Karpas-422 (cell line): ENCODE measurements around the gene ZNF346. TPM values are rescaled to one million over a fixed set of nuclear protein-coding genes. Genes with fewer than 3 reads are reported as not detected.
A peak's percentile ranks its signal among the peaks of the same experiment; 100 is the strongest.

Source experiments
- DNase-seq: peaks from one replicate; pipeline ENCODE4 v3.0.0-alpha.2; 2015
- H2AFZ ChIP-seq: fragments of 200-600 bp; sonication (generic); 2 replicates; pipeline ENCODE4 v1.6.1; 2014; ENCODE audit warnings: antibody characterized with exemption, low read length, mixed read lengths
- H3K27ac ChIP-seq: fragments of 200-600 bp; sonication (generic); 2 replicates; pipeline ENCODE4 v1.5.1; 2014; ENCODE audit warnings: mild to moderate bottlenecking, low read length, moderate library complexity
- H3K27me3 ChIP-seq: fragments of 200-600 bp; sonication (generic); 2 replicates; pipeline ENCODE4 v1.6.1; 2014; ENCODE audit warnings: low read length, mixed read lengths
- H3K36me3 ChIP-seq: fragments of 200-600 bp; sonication (generic); 2 replicates; pipeline ENCODE4 v1.6.1; 2014; ENCODE audit warnings: low read length, mixed read lengths; ENCODE audit not compliant: insufficient read depth
- H3K4me1 ChIP-seq: fragments of 200-600 bp; sonication (generic); 2 replicates; pipeline ENCODE4 v1.6.1; 2014; ENCODE audit warnings: mild to moderate bottlenecking, low read length, mixed read lengths
- H3K4me2 ChIP-seq: fragments of 200-600 bp; sonication (generic); 2 replicates; pipeline ENCODE4 v1.6.1; 2014; ENCODE audit warnings: low read length, low read depth, mild to moderate bottlenecking; ENCODE audit not compliant: poor library complexity, severe bottlenecking
- H3K4me3 ChIP-seq: fragments of 200-600 bp; sonication (generic); 2 replicates; pipeline ENCODE4 v1.5.1; 2014; ENCODE audit warnings: mild to moderate bottlenecking, antibody characterized with exemption, low read length, mixed read lengths
- H3K79me2 ChIP-seq: fragments of 200-600 bp; sonication (generic); 2 replicates; pipeline ENCODE4 v1.6.1; 2014; ENCODE audit warnings: mild to moderate bottlenecking, low read length, mixed read lengths
- H3K9ac ChIP-seq: fragments of 200-600 bp; sonication (generic); 2 replicates; pipeline ENCODE4 v1.6.0; 2014; ENCODE audit warnings: low read length
- H3K9me2 ChIP-seq: fragments of 200-600 bp; sonication (generic), shearing (Covaris generic); replicated peaks from 2 replicates; pipeline ENCODE4 v1.6.0; 2014; ENCODE audit warnings: mild to moderate bottlenecking, low read length, moderate library complexity; ENCODE audit not compliant: insufficient read depth
- H3K9me3 ChIP-seq: fragments of 300-700, 200-600 bp; sonication (generic); 2 replicates; pipeline ENCODE4 v1.6.1; 2014; ENCODE audit warnings: low read length, mixed read lengths
- H4K20me1 ChIP-seq: fragments of 200-600 bp; sonication (generic); 2 replicates; pipeline ENCODE4 v1.6.1; 2014; ENCODE audit warnings: mild to moderate bottlenecking, antibody characterized with exemption, low read length, low read depth; ENCODE audit not compliant: insufficient read depth
- total RNA-seq: library from RNA; depleted of rRNA; stranded (reverse); fragments of >200 nt; shearing (Covaris generic); gene quantifications from 2 replicates; pipeline ENCODE4 v1.2.3, GENCODE V29; 2014; ENCODE audit warnings: low replicate concordance

ZNF346 gene
- total RNA-seq, 1 experiment from 2014 or later: 35.5 TPM

DNA sequence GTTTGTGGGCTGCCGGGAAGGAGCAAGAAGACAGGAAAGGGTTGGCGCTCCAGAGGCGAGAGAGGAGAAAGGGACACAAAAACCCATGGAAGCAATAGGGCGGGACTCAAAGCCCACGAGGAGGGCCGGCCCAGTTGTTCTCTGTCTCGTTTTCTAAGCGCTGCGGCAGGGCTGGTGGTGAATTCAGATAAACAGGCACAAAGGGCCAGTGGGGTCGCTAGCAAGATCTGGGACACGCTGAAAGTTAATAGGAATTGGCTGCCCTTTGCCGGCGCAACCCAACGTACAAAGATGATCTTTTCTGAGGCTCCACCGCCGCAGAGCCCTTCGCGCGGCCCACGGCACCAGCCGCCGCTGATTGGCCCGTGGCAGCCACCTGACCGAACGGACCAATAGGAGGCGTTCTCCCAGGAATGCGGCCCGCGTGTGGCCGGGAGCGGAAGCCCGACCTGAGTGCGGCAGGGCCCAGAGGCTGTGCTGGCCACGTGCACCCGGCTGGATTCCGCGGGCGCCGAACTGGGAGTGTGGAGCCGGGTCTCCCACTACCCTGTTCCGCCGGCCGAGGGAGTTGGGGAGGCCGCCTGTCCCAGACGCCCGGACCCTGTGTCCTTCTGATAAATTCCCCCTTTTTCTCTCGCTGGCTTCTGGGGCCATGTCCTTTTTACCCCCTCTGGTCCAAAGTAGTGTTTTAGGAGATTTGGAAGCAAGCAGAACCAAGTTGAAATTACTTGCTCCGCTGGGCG, 94.3 kb downstream of the ZNF346 start:
- no peaks in the 10 kb centered on the region for H3K79me2 ChIP-seq
- peaks cover under 1% of the 10 kb centered on the region; the same call in 1 of the 2 replicates for H3K4me1 ChIP-seq
- no peak for DNase-seq
- H3K36me3 ChIP-seq: no peaks in the 10 kb centered on the region
- no peak overlapping the region for H3K27ac ChIP-seq
- H3K4me3 ChIP-seq: no peak overlapping the region
- H3K9me3 ChIP-seq: no peaks in the 10 kb centered on the region
- no peaks in the 10 kb centered on the region for H4K20me1 ChIP-seq
- no peak overlapping the region for H2AFZ ChIP-seq
- H3K4me2 ChIP-seq: no peak overlapping the region
- H3K27me3 ChIP-seq: no peaks in the 10 kb centered on the region
- H3K9ac ChIP-seq: no peak overlapping the region
- H3K9me2 ChIP-seq: no peaks in the 10 kb centered on the region

DNA sequence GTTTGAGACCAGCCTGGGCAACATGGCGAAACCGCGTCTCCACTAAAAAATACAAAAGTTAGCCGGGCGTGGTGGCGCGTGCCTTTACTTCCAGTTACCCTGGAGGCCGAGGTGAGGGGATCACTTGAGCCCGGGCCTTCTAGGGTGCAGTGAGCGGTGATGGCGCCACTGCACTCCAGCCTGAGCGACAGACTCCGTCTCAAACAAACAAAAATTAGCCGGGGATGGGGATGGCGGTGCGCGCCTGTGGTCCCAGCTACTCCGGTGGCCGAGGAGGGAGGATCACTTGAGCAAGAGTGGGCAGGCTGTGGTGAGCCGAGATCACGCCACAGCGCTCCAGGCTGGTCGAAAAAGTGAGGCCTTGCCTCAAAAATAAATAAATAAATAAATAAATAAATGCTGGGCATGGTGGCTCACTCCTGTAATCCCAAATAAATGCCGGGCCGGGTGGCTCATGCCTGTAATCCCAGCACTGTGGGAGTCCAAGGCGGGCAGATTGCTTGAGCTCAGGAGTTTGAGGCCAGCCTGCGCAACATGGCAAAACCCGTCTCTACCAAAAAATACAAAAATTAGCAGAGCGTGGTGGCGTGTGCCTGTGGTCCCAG, 95.0 kb downstream of the ZNF346 start:
- H3K4me2 ChIP-seq: no peak overlapping the region
- H3K9ac ChIP-seq: no peak overlapping the region
- no peaks in the 10 kb centered on the region for H3K9me2 ChIP-seq
- H3K4me1 ChIP-seq: no peaks in the 10 kb centered on the region
- H3K79me2 ChIP-seq: no peaks in the 10 kb centered on the region
- no peak overlapping the region for H3K4me3 ChIP-seq
- no peaks in the 10 kb centered on the region for H3K27me3 ChIP-seq
- no peak overlapping the region for H2AFZ ChIP-seq
- no peak for DNase-seq
- no peaks in the 10 kb centered on the region for H3K36me3 ChIP-seq
- no peaks in the 10 kb centered on the region for H3K9me3 ChIP-seq
- no peaks in the 10 kb centered on the region for H4K20me1 ChIP-seq
- H3K27ac ChIP-seq: no peak overlapping the region

DNA sequence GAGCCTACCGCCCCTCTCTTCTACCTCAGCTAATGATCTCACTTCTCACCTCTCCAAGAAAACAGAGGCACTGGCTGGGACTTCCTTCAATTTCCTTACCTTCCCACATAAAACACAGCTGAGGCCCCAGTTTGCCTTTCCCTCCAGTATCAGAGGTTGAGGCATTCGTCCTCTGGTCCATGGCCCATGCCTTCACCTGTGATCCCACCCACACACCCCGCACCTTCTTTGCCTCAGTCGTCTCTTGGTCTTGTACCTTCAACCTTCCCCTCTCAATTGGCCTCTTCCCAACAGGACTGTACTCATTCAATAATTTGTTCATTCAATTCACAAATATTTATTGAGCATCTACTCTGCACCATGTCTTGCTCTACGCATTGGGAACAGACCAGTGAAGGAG, 100.1 kb downstream of the ZNF346 start:
- Histone ChIP-seq H3K27me3 (no peaks in the 10 kb centered on the region), H4K20me1 (no peaks in the 10 kb centered on the region), H2AFZ (no peak overlapping the region), H3K9me2 (no peaks in the 10 kb centered on the region), H3K9ac (no peak overlapping the region), H3K4me1 (peaks cover 13% of the 10 kb centered on the region), H3K27ac (no peak overlapping the region), H3K4me3 (no peak overlapping the region), H3K4me2 (no peak overlapping the region), H3K36me3 (no peaks in the 10 kb centered on the region), H3K9me3 (no peaks in the 10 kb centered on the region), H3K79me2 (no peaks in the 10 kb centered on the region)
- DNase-seq: no peak

DNA sequence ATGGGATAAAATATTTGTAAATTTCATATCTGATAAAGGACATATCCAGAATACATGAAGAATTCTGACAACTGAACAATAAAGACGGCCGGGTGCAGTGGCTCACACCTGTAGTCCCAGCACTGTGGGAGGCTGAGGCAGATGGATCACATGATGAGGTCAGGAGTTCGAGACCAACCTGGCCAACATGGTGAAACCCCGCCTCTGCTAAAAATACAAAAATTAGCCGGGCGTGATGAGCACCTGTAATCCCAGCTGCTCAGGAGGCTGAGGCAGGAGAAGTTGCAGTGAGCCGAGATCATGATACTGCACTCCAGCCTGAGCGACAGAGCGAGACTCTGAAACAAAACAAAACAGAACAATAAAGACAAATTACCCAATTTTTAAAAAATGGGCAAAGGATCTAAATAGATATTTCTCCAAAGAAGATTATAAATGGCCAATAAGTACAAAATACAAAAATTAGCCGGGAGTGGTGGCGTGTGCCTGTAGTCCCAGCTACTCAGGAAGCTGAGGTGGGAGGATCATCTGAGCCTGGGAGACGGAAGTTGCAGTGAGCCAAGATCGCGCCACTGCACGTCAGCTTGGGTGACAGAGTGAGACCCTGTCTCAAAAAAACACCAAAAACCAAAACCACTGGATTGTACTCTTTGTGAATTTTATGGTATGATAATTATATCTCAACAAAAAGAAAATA, 101.4 kb downstream of the ZNF346 start:
- Histone ChIP-seq H3K27me3 (no peaks in the 10 kb centered on the region), H4K20me1 (no peaks in the 10 kb centered on the region), H3K9ac (no peak overlapping the region), H3K36me3 (no peaks in the 10 kb centered on the region), H2AFZ (peak overlapping the region; percentile 51; the same call in 1 of the 2 replicates), H3K79me2 (no peaks in the 10 kb centered on the region), H3K9me3 (no peaks in the 10 kb centered on the region), H3K4me3 (peak overlapping the region; percentile 14; the same call in 1 of the 2 replicates), H3K4me1 (peaks cover 13% of the 10 kb centered on the region), H3K4me2 (peak overlapping the region; percentile 40), H3K27ac (no peak overlapping the region), H3K9me2 (no peaks in the 10 kb centered on the region)
- DNase-seq: peak; percentile 54

DNA sequence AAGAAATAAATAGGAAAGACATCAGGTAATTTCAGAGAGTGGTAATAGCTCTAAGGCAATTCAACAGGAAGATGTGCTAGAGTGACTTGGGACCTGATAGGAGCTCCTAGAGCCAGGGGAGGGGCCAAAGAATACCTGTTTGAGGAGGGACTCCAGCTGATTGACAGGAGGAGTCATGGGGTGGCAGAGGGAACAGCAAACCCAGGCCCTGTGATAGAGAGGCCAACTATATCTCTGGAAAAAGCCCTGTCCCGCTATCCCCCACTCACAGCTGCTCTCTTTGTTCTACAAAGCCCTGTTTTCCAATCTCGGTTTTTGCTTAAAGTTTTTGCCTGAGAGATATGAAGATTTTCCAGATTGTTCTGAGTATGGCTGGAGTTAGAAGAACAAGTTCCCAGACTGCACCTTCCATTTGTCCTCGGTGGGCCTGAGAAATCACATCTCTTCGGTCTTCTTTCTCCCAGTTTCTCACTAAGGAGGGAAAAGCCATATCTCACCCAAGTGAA, 102.0 kb downstream of the ZNF346 start:
- H4K20me1 ChIP-seq: no peaks in the 10 kb centered on the region
- H3K9ac ChIP-seq: 0 out of 2 replicates have a peak overlapping the region, but pooled peaks have one; percentile 6
- H3K4me3 ChIP-seq: peak overlapping the region; percentile 14; the same call in 1 of the 2 replicates
- no peaks in the 10 kb centered on the region for H3K27me3 ChIP-seq
- no peaks in the 10 kb centered on the region for H3K9me2 ChIP-seq
- peaks cover 13% of the 10 kb centered on the region for H3K4me1 ChIP-seq
- H3K9me3 ChIP-seq: no peaks in the 10 kb centered on the region
- H3K27ac ChIP-seq: no peak overlapping the region
- peak overlapping the region; percentile 51 for H2AFZ ChIP-seq
- H3K79me2 ChIP-seq: no peaks in the 10 kb centered on the region
- H3K36me3 ChIP-seq: no peaks in the 10 kb centered on the region
- DNase-seq: peak; percentile 75
- peak overlapping the region; percentile 40 for H3K4me2 ChIP-seq

DNA sequence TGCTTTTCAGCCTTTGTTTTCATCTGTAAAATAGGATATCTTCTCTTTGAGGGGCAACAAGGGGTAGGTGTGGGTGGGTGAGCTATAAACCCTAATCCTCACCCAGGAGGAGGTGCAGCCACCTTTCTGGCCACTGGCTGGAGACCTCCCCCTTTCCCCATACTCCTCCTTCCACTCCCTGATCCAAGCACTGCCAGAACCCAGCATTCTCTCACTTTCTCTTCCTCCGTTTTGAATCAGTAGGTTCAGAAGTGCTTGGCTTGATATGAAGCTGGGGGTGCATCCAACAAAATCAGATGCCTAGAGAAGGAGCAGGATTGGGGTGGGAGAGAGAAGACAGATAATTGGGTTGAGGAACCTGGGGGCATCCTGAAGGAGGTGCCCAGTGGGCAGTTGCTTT, 104.3 kb downstream of the ZNF346 start:
- H3K9ac ChIP-seq: no peak overlapping the region
- H3K9me3 ChIP-seq: no peaks in the 10 kb centered on the region
- H3K36me3 ChIP-seq: no peaks in the 10 kb centered on the region
- H3K27me3 ChIP-seq: no peaks in the 10 kb centered on the region
- H3K4me2 ChIP-seq: no peak overlapping the region
- no peak overlapping the region for H3K4me3 ChIP-seq
- no peaks in the 10 kb centered on the region for H3K79me2 ChIP-seq
- peaks cover 13% of the 10 kb centered on the region for H3K4me1 ChIP-seq
- no peaks in the 10 kb centered on the region for H4K20me1 ChIP-seq
- DNase-seq: no peak
- H3K27ac ChIP-seq: no peak overlapping the region
- H3K9me2 ChIP-seq: no peaks in the 10 kb centered on the region
- no peak overlapping the region for H2AFZ ChIP-seq

DNA sequence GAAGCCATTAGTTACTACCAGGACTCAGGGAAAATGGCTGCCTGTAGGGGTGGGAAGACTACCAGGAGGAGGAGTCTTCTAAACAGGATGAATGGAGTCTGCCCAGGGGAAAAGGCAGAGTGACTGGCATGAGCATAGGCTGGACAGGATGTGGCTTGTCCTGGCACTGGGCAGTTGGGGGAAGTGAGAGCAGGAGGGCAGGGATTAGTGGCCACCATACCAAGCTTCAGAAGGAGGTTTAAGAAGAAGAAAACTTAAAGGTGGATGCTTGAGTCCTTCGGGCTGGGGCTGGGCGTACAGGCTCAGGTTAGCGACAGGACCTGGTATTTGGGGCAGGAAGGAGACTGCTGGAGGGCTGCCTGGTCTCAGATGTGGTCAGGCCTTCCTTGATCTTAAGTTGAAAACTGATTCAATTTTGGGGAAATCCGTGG, 106.1 kb downstream of the ZNF346 start:
- H3K4me1 ChIP-seq: peaks cover 20% of the 10 kb centered on the region
- H3K27me3 ChIP-seq: no peaks in the 10 kb centered on the region
- H3K4me2 ChIP-seq: no peak overlapping the region
- H3K36me3 ChIP-seq: no peaks in the 10 kb centered on the region
- no peak overlapping the region for H3K27ac ChIP-seq
- no peaks in the 10 kb centered on the region for H3K9me3 ChIP-seq
- no peak overlapping the region for H2AFZ ChIP-seq
- no peaks in the 10 kb centered on the region for H3K79me2 ChIP-seq
- H3K9ac ChIP-seq: no peak overlapping the region
- no peaks in the 10 kb centered on the region for H4K20me1 ChIP-seq
- no peak for DNase-seq
- no peaks in the 10 kb centered on the region for H3K9me2 ChIP-seq
- no peak overlapping the region for H3K4me3 ChIP-seq
